GM12878 (cell line): ENCODE measurements around the gene XIRP1. TPM values are rescaled to one million over a fixed set of nuclear protein-coding genes. Genes with fewer than 3 reads are reported as not detected.
A peak's percentile ranks its signal among the peaks of the same experiment; 100 is the strongest.

Experiments
- ATAC-seq: fragments of 200-7000 bp; cut with Tn5 transposase; 3 replicates; pipeline ENCODE4 v1.9.1; 2020; ENCODE audit warnings: mild to moderate bottlenecking, moderate library complexity
- BruUV-seq: library from RNA; stranded (reverse); fragments of 400-500 nt; replicated peaks from 2 replicates; lab custom pipeline; 2021; lab: Mats Ljungman, UMichigan
- CTCF ChIA-PET: fragments of 300-600 bp; sonication (Branson Sonifier 250); formaldehyde crosslinking; extraction: SDS; loops from one replicate; lab custom pipeline; 2021; ENCODE audit warnings: inconsistent platforms; lab: Yijun Ruan, JAX
- POLR2A ChIA-PET: fragments of 350-600 bp; formaldehyde crosslinking; extraction: SDS; loops from one replicate; lab custom pipeline; 2021; ENCODE audit warnings: inconsistent platforms; lab: Charles Lee
- RAD21 ChIA-PET: fragments of 300-600 bp; sonication (Branson Sonifier 250); formaldehyde crosslinking; loops from one replicate; lab custom pipeline; 2023; ENCODE audit warnings: antibody characterized with exemption; ENCODE audit not compliant: unreplicated experiment; lab: Charles Lee
- SMC1A ChIA-PET: fragments of 300-600 bp; sonication (Branson Sonifier 250); formaldehyde crosslinking; loops from one replicate; lab custom pipeline; 2023; ENCODE audit not compliant: unreplicated experiment, uncharacterized antibody; lab: Charles Lee
- DNase-seq: peaks from one replicate; pipeline ENCODE4 v3.0.0-alpha.2; 2011; ENCODE audit warnings: low read depth, low spot score
- FAIRE-seq: peaks from 3 replicates; lab custom pipeline; 2011; peaks lifted over from hg19 to GRCh38; lab: Jason Lieb, UNC
- H2AFZ ChIP-seq: 2 replicates; pipeline ENCODE4 v1.6.0; 2011; ENCODE audit warnings: low read depth, low read length, control low read depth; ENCODE audit not compliant: control insufficient read depth
- H3K27ac ChIP-seq: 2 replicates; pipeline ENCODE4 v1.5.1; 2011; ENCODE audit warnings: control low read depth; ENCODE audit not compliant: control insufficient read depth, insufficient read depth
- H3K27me3 ChIP-seq, 2 experiments: replicated peaks in 1 of 2; 2 replicates each; pipeline versions ENCODE4 v1.6.0 to v1.6.1; 2011; ENCODE audit warnings: low read length in 1 of 2; ENCODE audit not compliant: control insufficient read depth in 2 of 2, insufficient read depth in 2 of 2
- H3K36me3 ChIP-seq, 2 experiments: 2 replicates each; pipeline ENCODE4 v1.5.1; 2011; ENCODE audit warnings: low read length in 1 of 2; ENCODE audit not compliant: control insufficient read depth in 2 of 2, insufficient read depth in 2 of 2
- H3K4me1 ChIP-seq: 2 replicates; pipeline ENCODE4 v1.6.1; 2011; ENCODE audit warnings: mild to moderate bottlenecking, low read length, moderate library complexity, mixed read lengths; ENCODE audit not compliant: control insufficient read depth, insufficient read depth
- H3K4me2 ChIP-seq: 2 replicates; pipeline ENCODE4 v1.6.0; 2011; ENCODE audit warnings: control low read depth; ENCODE audit not compliant: control insufficient read depth, insufficient read depth
- H3K4me3 ChIP-seq: fragments of 200-600 bp; sonication (generic); 2 replicates; pipeline ENCODE4 v1.5.1; 2016
- H3K79me2 ChIP-seq: 2 replicates; pipeline ENCODE4 v1.6.0; 2011; ENCODE audit warnings: low read length; ENCODE audit not compliant: control insufficient read depth, insufficient read depth
- H3K9ac ChIP-seq: 2 replicates; pipeline ENCODE4 v1.8.0; 2011; ENCODE audit warnings: low read length, control low read depth, mixed read lengths; ENCODE audit not compliant: control insufficient read depth, insufficient read depth
- H3K9me3 ChIP-seq: replicated peaks from 3 replicates; pipeline ENCODE4 v1.5.1; 2011; ENCODE audit warnings: mild to moderate bottlenecking, low read length; ENCODE audit not compliant: control insufficient read depth, insufficient read depth
- H4K20me1 ChIP-seq: 2 replicates; pipeline ENCODE4 v1.6.0; 2011; ENCODE audit not compliant: control insufficient read depth, insufficient read depth
- JUNB ChIP-seq: IDR thresholded peaks from 2 replicates; pipeline ENCODE4 v1.6.1; 2016; ENCODE audit warnings: antibody characterized with exemption, mild to moderate bottlenecking
- LARP7 ChIP-seq: fragments of 450-650 bp; IDR thresholded peaks from 2 replicates; pipeline ENCODE4 v1.6.1; 2017; ENCODE audit warnings: mild to moderate bottlenecking
- PML ChIP-seq: IDR thresholded peaks from 2 replicates; pipeline ENCODE4 v1.6.1; 2012; ENCODE audit warnings: low read length, inconsistent platforms
- POLR2AphosphoS5 ChIP-seq: IDR thresholded peaks from 2 replicates; pipeline ENCODE4 v1.6.1; 2011; ENCODE audit warnings: mild to moderate bottlenecking, low read length, inconsistent platforms
- RUNX3 ChIP-seq: IDR thresholded peaks from 2 replicates; pipeline ENCODE4 v1.6.1; 2012; ENCODE audit warnings: low read length, inconsistent platforms
- SMAD5 ChIP-seq: IDR thresholded peaks from 2 replicates; pipeline ENCODE4 v1.6.1; 2016; ENCODE audit warnings: antibody characterized with exemption, low read depth
- ZNF622 ChIP-seq: fragments of 450-650 bp; IDR thresholded peaks from 2 replicates; pipeline ENCODE4 v1.6.1; 2017; ENCODE audit warnings: mild to moderate bottlenecking, inconsistent platforms
- WGBS: methylation state at CpG from one replicate; pipeline ENCODE4 v1.1.6; 2016; ENCODE audit warnings: low lambda C conversion rate; ENCODE audit not compliant: insufficient replicate concordance, insufficient coverage; ENCODE audit errors: missing lambda C conversion rate; 5-methylcytosine and 5-hydroxymethylcytosine counted together
- in situ Hi-C: fragments of 300-500 bp; cut with MboI; formaldehyde crosslinking; loops from 9 replicates; pipeline ENCODE4 v1.14.3; 2018; ENCODE audit warnings: mixed read lengths
- intact Hi-C: fragments of 100-400 bp; cut with micrococcal nuclease; formaldehyde crosslinking; loops from one replicate; pipeline ENCODE4 v1.14.2; 2022; ENCODE audit not compliant: unreplicated experiment
- polyA plus RNA-seq, 11 experiments: library from polyadenylated mRNA; depleted of rRNA in 4 of 11; unstranded in 6 of 11; stranded (reverse) in 5 of 11; fragments of >200 nt; fragmentation: Nextera tagmentation in 4 of 11; fragmentation: Illumina TruSeq in 1 of 11; extraction: Ambion mirVana in 4 of 11; extraction: Trizol in 1 of 11; gene quantifications; 1 replicate in 1 of 11; 2 replicates in 10 of 11; pipeline versions ENCODE4 v1.2.1 to v1.2.3, GENCODE V29; 2011 to 2016; ENCODE audit warnings: inconsistent platforms in 2 of 11, missing spikeins in 2 of 11, low read depth in 1 of 11
- total RNA-seq, 4 experiments: library from RNA; depleted of rRNA in 3 of 4; stranded (reverse); fragments of >200 nt in 3 of 4; fragmentation: Illumina TruSeq in 1 of 4; extraction: Trizol in 1 of 4; gene quantifications; 2 replicates each; pipeline versions ENCODE4 v1.2.1 to v1.2.3, GENCODE V29; 2013 to 2021

XIRP1 gene
- total and polyA plus RNA-seq, 10 of the 15 experiments (the other 5 are each of a cell fraction or from before 2014, with no cell fraction given): 0.03 to 0.38 (median 0.08) TPM; not detected in 1

GRCh38 chr3:39139442-39139841, 53.0 kb downstream of the XIRP1 start:
- Histone ChIP-seq H3K79me2 (peaks cover 8% of the 10 kb centered on the region), H3K9me3 (no peaks in the 10 kb centered on the region), H3K27ac (no peak overlapping the region), H4K20me1 (no peaks in the 10 kb centered on the region; the same call in 1 of the 2 replicates), H3K4me3 (no peak overlapping the region), H3K9ac (no peak overlapping the region), H3K27me3 (no peaks in the 10 kb centered on the region), H3K4me1 (no peaks in the 10 kb centered on the region; the same call in 1 of the 2 replicates), H3K36me3 (peaks cover 15 to 27% of the 10 kb centered on the region in 2 experiments), H2AFZ (no peak overlapping the region), H3K4me2 (no peak overlapping the region)
- intact Hi-C loops: no loop called here
- BruUV-seq: no TSS peak
- RAD21 ChIA-PET: no interaction called here
- ATAC-seq (no peak), DNase-seq (no peak), FAIRE-seq (no peak)
- SMC1A ChIA-PET: interaction anchor here (1.2 kb wide), 1 partner anchor 13 kb away, joined by 3 read pairs; no protein-coding TSS in a partner anchor
- WGBS: 83% methylated on average over 2 of the region's 2 CpGs
- CTCF ChIA-PET: no interaction called here
- POLR2A ChIA-PET: no interaction called here
- no peak for TF ChIP-seq SMAD5
- TF ChIP-seq PML: no peak
- peak; percentile 46; the same call in 1 of the 2 replicates for TF ChIP-seq POLR2AphosphoS5
- no peak for TF ChIP-seq ZNF622
- in situ Hi-C loops: no loop called here

DNA sequence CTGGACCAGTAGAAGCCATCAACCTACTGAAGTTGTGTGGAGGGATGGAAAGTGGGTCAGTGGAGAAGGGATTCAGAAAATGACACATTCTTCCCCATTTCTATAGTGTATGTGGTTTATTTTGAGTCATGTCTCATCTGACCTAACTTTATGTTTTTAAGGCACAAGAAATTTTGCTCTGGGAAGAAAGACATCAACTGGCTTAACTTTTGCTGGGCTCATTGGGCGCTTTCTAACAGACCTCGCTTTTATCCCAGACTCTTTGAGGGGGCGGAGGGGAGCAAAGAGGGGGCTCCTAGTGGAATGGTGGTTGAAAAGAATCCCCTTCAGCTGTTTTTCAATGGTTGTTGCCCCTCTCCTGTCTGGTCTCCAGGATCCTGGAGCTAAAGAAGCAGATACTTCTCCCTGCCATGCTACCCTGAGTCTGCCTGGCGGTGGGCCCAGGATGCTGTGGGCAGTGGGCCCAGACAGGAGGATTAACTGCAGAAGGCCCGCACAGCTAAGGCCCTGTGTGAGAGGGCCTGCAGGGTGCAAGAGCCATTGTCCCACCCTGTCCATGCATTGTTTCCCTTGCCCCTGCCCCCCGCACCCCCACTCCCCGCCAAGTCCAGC, 53.5 kb downstream of the XIRP1 start:
- Histone ChIP-seq H3K27me3 (no peaks in the 10 kb centered on the region), H4K20me1 (no peaks in the 10 kb centered on the region; the same call in 1 of the 2 replicates), H3K4me3 (no peak overlapping the region), H3K27ac (no peak overlapping the region), H3K4me2 (no peak overlapping the region), H3K9ac (no peak overlapping the region), H3K9me3 (no peaks in the 10 kb centered on the region), H3K36me3 (peaks cover 15 to 22% of the 10 kb centered on the region in 2 experiments), H3K79me2 (peaks cover 5% of the 10 kb centered on the region), H3K4me1 (no peaks in the 10 kb centered on the region; the same call in 1 of the 2 replicates), H2AFZ (no peak overlapping the region)
- intact Hi-C loops (no loop called here), in situ Hi-C loops (no loop called here)
- no TSS peak for BruUV-seq
- POLR2A ChIA-PET: no interaction called here
- 91% methylated on average over 5 of the region's 7 CpGs for WGBS
- peak; percentile 42; the same call in 1 of the 2 replicates for TF ChIP-seq JUNB
- TF ChIP-seq LARP7: no peak
- peak; percentile 43; the same call in 1 of the 2 replicates for TF ChIP-seq RUNX3
- DNase-seq: no peak
- RAD21 ChIA-PET: no interaction called here
- SMC1A ChIA-PET: interaction anchor here (1.2 kb wide), 1 partner anchor 12 kb away, joined by 3 read pairs; no protein-coding TSS in a partner anchor
- CTCF ChIA-PET: interaction anchor here (0.6 to 0.7 kb wide), 3 partner anchors 11 to 400 kb away, joined by 3 to 5 read pairs (median 3); no protein-coding TSS in a partner anchor
- peak; percentile 7; the same call in 2 of the 3 replicates for ATAC-seq
- FAIRE-seq: no peak
